ENCODE measurements around the gene STARD13. TPM values are rescaled to one million over a fixed set of nuclear protein-coding genes. Genes with fewer than 3 reads are reported as not detected.

The STARD13 gene
- total RNA-seq, 2 donors from 2014 or later: 0.50 TPM; not detected in 1

DNA sequence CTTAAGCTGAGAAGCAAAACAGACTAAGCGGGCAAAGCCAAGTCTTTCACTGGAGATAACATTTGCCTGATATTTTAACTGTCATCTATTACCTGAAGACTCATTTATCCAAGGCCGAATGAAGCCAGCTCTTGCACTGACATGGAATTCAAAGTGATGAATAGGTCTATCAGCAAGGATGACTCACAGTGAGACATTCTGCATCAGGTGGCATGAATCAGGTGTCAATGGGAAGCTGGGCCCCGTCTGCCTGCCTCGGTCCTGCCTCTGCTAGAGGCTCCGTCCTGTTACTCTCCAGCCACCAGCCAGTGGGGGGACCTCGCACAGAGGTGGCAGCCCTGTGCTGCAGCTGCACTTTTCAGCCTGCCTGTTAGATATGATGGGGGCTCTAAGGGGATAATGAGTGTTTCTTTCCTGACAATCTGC is 23.5 kb downstream of the STARD13 start:
- H3K4me3 Mint-ChIP-seq: no peak overlapping the region
- no peaks in the 10 kb centered on the region for H3K9me3 Mint-ChIP-seq
- ATAC-seq (no peak), DNase-seq (ENCODE audit: low spot score) (no peak)
- no peak overlapping the region for H3K27ac Mint-ChIP-seq
- no peaks in the 10 kb centered on the region for H3K4me1 Mint-ChIP-seq (ENCODE audit: low read depth in 2 of 2)
- no peaks in the 10 kb centered on the region for H3K36me3 Mint-ChIP-seq
- no peaks in the 10 kb centered on the region for H3K27me3 Mint-ChIP-seq

DNA sequence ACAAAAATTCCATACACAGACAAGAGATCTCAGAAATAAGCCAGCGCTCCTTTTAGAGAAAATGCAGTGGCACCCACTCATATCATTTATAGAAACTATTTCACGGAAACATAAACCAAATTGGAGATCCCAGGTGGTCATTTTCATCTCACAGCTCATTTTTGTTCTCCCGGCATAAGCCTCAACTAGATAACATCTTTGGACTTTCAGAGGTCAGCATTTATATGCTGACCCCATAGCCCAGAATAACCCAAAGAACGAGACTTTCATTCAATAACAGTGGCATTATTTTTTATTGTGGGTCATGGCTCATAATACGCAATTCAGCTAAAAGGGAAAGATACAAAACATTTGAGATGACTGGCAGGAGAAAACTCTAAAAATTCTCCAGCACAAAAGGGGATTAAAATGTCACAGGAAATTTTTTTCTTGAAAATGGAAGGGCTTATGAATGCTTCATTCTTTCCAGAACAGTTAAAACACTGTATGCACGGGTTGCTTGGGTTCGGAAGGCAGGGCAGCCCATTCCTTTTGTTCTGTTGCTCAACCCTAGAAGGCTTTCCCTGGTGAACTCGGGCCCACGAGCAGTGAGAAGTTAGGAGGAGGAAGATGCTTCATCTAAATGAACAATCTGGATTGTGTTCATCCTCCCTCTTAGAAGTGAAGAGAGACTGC is 24.0 kb downstream of the STARD13 start:
- H3K9me3 Mint-ChIP-seq: no peaks in the 10 kb centered on the region
- no peaks in the 10 kb centered on the region for H3K36me3 Mint-ChIP-seq
- no peak for DNase-seq (ENCODE audit: low spot score)
- ATAC-seq: no peak
- H3K4me1 Mint-ChIP-seq (ENCODE audit: low read depth in 2 of 2): no peaks in the 10 kb centered on the region
- no peak overlapping the region for H3K4me3 Mint-ChIP-seq
- no peaks in the 10 kb centered on the region for H3K27me3 Mint-ChIP-seq
- H3K27ac Mint-ChIP-seq: no peak overlapping the region

- H3K27me3 Mint-ChIP-seq: no peaks in the 10 kb centered on the region
- H3K9me3 Mint-ChIP-seq: no peaks in the 10 kb centered on the region
- no peaks in the 10 kb centered on the region for H3K36me3 Mint-ChIP-seq
- no peaks in the 10 kb centered on the region for H3K4me1 Mint-ChIP-seq (ENCODE audit: low read depth in 2 of 2)
- DNase-seq (ENCODE audit: low spot score): no peak
- no peak overlapping the region for H3K4me3 Mint-ChIP-seq
- no peak for ATAC-seq
- H3K27ac Mint-ChIP-seq: no peak overlapping the region
Observed at GRCh38 chr13:33260168-33261098, 25.1 kb downstream of the STARD13 start.

DNA sequence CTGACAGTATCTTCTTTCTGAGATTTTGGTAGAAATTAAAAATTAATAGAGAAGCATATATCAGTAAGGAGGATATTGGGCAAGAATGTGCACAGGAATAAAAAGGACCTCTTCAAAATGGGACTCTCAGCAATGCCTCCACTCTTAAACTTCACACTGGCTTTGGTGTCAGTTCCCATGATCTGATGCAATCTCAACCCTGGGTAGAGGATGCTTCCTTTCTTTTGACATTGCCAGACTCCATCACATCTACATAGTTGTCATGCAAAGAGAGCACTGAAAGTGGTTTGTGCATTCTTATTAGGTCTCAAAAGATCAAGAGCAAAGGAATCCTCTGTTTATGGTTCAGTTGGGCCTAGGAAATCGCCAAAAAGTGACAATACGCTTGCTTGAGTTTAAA is 26.3 kb downstream of the STARD13 start:
- H3K36me3 Mint-ChIP-seq: no peaks in the 10 kb centered on the region
- no peaks in the 10 kb centered on the region for H3K4me1 Mint-ChIP-seq (ENCODE audit: low read depth in 2 of 2)
- no peak overlapping the region for H3K27ac Mint-ChIP-seq
- DNase-seq (ENCODE audit: low spot score) (no peak), ATAC-seq (no peak)
- no peak overlapping the region for H3K4me3 Mint-ChIP-seq
- H3K9me3 Mint-ChIP-seq: no peaks in the 10 kb centered on the region
- no peaks in the 10 kb centered on the region for H3K27me3 Mint-ChIP-seq

DNA sequence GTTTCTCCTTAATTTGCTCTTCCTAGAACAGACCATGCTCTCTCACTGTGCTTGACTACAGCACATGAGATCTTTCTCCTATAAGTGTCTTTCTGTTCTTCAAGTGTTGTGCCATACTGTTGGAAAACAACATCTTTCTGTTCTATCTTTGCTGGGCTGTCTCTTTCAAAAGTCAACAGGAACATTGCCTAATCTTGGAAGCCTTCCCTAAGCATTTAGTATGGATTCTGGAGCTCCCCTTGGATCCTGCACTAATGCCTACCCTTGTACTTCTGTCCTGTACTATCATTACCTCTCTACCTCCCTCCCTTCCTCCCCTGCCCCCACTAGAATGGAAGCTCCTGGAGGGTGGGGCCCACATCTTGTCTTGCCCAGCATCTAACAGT is 26.8 kb downstream of the STARD13 start:
- no peak for DNase-seq (ENCODE audit: low spot score)
- H3K4me1 Mint-ChIP-seq (ENCODE audit: low read depth in 2 of 2): no peaks in the 10 kb centered on the region
- H3K36me3 Mint-ChIP-seq: no peaks in the 10 kb centered on the region
- H3K27me3 Mint-ChIP-seq: no peaks in the 10 kb centered on the region
- no peaks in the 10 kb centered on the region for H3K9me3 Mint-ChIP-seq
- H3K4me3 Mint-ChIP-seq: no peak overlapping the region
- ATAC-seq: no peak
- no peak overlapping the region for H3K27ac Mint-ChIP-seq

- DNase-seq (ENCODE audit: low spot score) (no peak), ATAC-seq (no peak)
- no peaks in the 10 kb centered on the region for H3K27me3 Mint-ChIP-seq
- no peaks in the 10 kb centered on the region for H3K36me3 Mint-ChIP-seq
- no peak overlapping the region for H3K27ac Mint-ChIP-seq
- no peak overlapping the region for H3K4me3 Mint-ChIP-seq
- no peaks in the 10 kb centered on the region for H3K4me1 Mint-ChIP-seq (ENCODE audit: low read depth in 2 of 2)
- H3K9me3 Mint-ChIP-seq: no peaks in the 10 kb centered on the region
Observed at GRCh38 chr13:33257841-33258807, 27.4 kb downstream of the STARD13 start.

DNA sequence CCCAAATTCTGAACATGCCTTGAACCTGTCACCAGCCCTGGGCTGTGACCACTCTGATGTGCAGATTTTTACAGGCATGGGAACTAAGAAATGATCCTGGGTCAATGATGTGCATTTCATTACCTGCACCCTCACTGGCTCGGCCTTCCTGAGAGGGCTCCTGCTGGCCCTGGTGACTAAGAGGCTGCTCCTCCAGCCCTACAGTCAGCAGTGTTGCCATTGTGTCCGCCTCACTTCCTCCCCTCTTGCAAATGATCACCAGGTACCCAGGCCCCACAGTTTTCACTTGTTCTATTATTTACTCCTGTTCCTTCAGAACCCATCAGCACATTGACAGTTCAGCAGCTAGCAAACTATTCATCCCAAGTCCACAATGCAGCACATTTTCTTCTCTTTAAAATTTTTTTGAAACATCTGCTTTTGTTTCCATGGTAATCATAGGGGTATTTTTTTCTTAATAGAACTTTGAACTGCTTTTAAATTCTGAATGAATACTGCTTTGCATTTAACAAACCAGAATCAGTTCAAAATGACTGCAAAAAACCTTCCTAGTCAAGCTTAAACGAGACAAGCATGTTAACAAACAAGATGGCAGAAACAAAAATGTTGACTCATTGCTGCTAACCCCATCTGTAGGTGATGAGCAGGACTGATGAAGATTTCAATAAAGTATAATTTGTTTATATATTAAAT is 29.3 kb downstream of the STARD13 start:
- Mint-ChIP-seq H3K4me3 (no peak overlapping the region), H3K27ac (no peak overlapping the region), H3K36me3 (no peaks in the 10 kb centered on the region), H3K4me1 (ENCODE audit: low read depth in 2 of 2) (no peaks in the 10 kb centered on the region), H3K27me3 (no peaks in the 10 kb centered on the region), H3K9me3 (no peaks in the 10 kb centered on the region)
- DNase-seq (ENCODE audit: low spot score): no peak
- no peak for ATAC-seq

DNA sequence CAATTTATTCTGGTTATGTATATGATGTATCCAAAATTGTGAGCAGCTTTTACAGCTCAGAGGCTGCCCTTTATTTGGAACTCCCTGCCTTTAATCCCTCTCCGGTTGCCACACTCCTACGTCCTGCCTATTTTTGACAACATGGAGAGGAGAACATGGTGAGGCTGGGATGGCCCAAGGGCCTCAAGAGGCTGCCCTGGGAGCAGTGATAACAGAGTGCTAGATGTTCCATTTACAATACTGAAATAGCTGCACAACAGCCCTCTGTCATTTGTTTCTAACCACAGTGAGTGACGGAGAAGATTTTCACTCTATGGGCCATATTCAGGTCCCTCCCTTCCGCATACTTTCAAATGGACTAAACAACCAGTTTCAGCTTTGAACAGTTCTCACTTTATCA is 33.4 kb downstream of the STARD13 start:
- DNase-seq (ENCODE audit: low spot score) (no peak), ATAC-seq (no peak)
- Mint-ChIP-seq H3K4me1 (ENCODE audit: low read depth in 2 of 2) (no peaks in the 10 kb centered on the region), H3K27me3 (peaks cover 2 to 8% of the 10 kb centered on the region in 2 donors), H3K4me3 (no peak overlapping the region), H3K36me3 (no peaks in the 10 kb centered on the region), H3K9me3 (no peaks in the 10 kb centered on the region), H3K27ac (no peak overlapping the region)

- no peak overlapping the region for H3K27ac Mint-ChIP-seq
- H3K36me3 Mint-ChIP-seq: no peaks in the 10 kb centered on the region
- no peaks in the 10 kb centered on the region for H3K9me3 Mint-ChIP-seq
- H3K27me3 Mint-ChIP-seq: peaks cover 2 to 8% of the 10 kb centered on the region in 2 donors
- no peak for DNase-seq (ENCODE audit: low spot score)
- ATAC-seq: no peak
- H3K4me1 Mint-ChIP-seq (ENCODE audit: low read depth in 2 of 2): no peaks in the 10 kb centered on the region
- no peak overlapping the region for H3K4me3 Mint-ChIP-seq
Observed at GRCh38 chr13:33251131-33251661, 34.4 kb downstream of the STARD13 start.

GRCh38 chr13:33250609-33251008 is 34.9 kb downstream of the STARD13 start:
- ATAC-seq (no peak), DNase-seq (ENCODE audit: low spot score) (no peak)
- H3K4me1 Mint-ChIP-seq (ENCODE audit: low read depth in 2 of 2): no peaks in the 10 kb centered on the region
- H3K9me3 Mint-ChIP-seq: no peaks in the 10 kb centered on the region
- no peak overlapping the region for H3K27ac Mint-ChIP-seq
- H3K36me3 Mint-ChIP-seq: no peaks in the 10 kb centered on the region
- peaks cover 2 to 8% of the 10 kb centered on the region in 2 donors for H3K27me3 Mint-ChIP-seq
- no peak overlapping the region for H3K4me3 Mint-ChIP-seq

DNA sequence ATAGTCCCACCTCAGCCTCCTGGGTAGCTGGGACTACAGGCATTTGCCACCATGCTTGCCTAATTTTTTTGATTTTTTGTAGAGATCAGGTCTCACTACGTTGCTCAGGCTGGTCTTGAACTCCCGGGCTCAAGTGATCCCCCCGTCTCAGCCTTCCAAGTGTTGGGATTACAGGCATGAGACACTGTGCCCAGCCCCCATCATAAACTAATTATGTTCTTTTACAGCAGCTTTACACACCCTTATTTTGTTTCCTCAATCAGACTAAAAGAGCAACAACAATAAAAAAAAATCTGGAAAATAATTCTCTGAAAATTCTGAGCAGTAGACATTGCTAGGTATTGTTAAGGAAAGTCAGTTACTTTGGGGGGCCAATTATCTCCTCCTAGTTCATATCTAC is 35.7 kb downstream of the STARD13 start:
- H3K4me1 Mint-ChIP-seq (ENCODE audit: low read depth in 2 of 2): no peaks in the 10 kb centered on the region
- DNase-seq (ENCODE audit: low spot score) (no peak), ATAC-seq (no peak)
- H3K9me3 Mint-ChIP-seq: no peaks in the 10 kb centered on the region
- H3K27me3 Mint-ChIP-seq: peaks cover 2 to 8% of the 10 kb centered on the region in 2 donors
- H3K27ac Mint-ChIP-seq: no peak overlapping the region
- H3K36me3 Mint-ChIP-seq: no peaks in the 10 kb centered on the region
- no peak overlapping the region for H3K4me3 Mint-ChIP-seq

DNA sequence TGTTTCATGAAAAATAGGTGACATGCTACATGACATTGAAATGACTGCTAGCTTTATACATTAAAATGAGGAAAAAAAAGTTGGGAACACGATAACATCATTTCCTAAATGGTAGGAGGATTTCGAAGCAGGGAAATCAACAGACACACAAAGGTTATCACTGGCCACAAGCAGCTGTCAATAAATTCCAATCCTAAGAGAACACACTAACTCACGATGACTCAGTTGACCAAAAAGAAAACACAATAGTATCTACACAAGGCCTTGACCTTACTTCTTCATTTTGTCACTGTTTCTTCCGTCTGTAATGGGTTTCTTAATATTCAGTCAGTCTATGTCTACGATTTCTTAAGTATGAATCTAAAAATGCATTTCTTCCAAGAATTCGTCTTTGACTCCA is 36.5 kb downstream of the STARD13 start:
- H3K27ac Mint-ChIP-seq: no peak overlapping the region
- H3K4me1 Mint-ChIP-seq (ENCODE audit: low read depth in 2 of 2): no peaks in the 10 kb centered on the region
- H3K27me3 Mint-ChIP-seq: peaks cover 2 to 8% of the 10 kb centered on the region in 2 donors
- DNase-seq (ENCODE audit: low spot score) (no peak), ATAC-seq (no peak)
- H3K36me3 Mint-ChIP-seq: no peaks in the 10 kb centered on the region
- H3K4me3 Mint-ChIP-seq: no peak overlapping the region
- H3K9me3 Mint-ChIP-seq: no peaks in the 10 kb centered on the region
